ENCODE measurements around the gene ACOT8.

ACOT8 gene

DNA sequence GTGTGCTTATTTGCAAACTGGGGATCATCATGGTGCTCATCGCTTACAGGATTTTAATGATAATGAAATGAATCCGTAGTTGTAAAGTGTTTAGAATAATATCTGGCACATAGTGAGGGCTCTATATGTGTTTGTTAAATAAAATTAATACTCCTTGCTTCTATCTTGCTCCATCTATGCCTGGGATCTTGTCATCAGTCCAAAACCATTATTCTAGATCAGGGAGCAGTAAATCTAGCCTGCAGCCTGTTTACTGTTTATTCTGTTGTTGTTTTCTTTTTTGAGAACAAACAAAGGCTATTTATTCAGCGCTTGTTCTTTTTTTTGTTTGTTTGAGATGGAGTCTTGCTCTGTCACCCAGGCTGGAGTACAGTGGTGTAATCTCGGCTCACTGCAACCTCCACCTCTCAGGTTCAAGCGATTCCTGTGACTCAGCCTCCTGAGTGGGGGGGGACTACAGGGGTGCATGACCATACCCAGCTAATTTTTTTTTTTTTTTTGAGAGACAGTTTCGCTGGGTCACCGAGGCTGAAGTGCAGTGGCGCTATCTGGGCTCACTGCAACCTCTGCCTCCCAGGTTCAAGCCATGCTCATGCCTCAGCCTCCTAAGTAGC is 8.1 kb downstream of the ACOT8 start:
- Histone ChIP-seq H3K27me3 (ENCODE audit: low read depth, low read length) (no peaks in the 10 kb centered on the region), H3K36me3 (ENCODE audit: control insufficient read depth in 1 of 2, insufficient read depth in 2 of 2, low read length in 2 of 2) (peaks cover 32 to 34% of the 10 kb centered on the region in 2 donors), H3K4me3 (ENCODE audit: low read depth in 1 of 2, low read length in 2 of 2) (no peak overlapping the region), H3K4me1 (ENCODE audit: control insufficient read depth in 1 of 2, insufficient read depth in 2 of 2, low read length in 2 of 2) (peaks cover 0 to 3% of the 10 kb centered on the region in 2 donors), H3K27ac (ENCODE audit: low read length) (no peak overlapping the region), H3K9me3 (ENCODE audit: control insufficient read depth in 1 of 2, low read length in 2 of 2) (no peaks in the 10 kb centered on the region)

DNA sequence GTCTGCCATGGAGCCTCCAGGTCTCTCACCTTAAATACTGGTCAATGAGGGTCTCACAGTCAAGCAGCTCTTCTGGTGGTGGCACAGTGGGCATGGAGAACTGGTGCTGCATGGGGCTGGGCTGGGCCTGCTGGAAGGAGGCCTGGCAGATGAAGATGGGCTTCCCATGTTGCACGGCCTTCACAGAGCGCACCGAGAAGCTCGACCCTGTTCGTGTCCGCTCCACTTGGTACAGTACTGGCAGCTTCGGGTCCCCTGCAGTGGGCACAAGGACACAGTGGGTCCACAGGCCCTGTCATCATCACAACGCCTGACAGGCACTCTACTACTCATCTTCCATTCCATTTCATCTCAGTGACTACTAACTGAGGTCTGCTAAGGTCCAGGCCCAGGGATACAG is 8.8 kb downstream of the ACOT8 start:
- peaks cover 33 to 37% of the 10 kb centered on the region in 2 donors for H3K36me3 ChIP-seq (ENCODE audit: control insufficient read depth in 1 of 2, insufficient read depth in 2 of 2, low read length in 2 of 2)
- no peaks in the 10 kb centered on the region for H3K27me3 ChIP-seq (ENCODE audit: low read depth, low read length)
- H3K4me1 ChIP-seq (ENCODE audit: control insufficient read depth in 1 of 2, insufficient read depth in 2 of 2, low read length in 2 of 2), result peaks cover 0 to 10% of the 10 kb centered on the region in 2 donors

DNA sequence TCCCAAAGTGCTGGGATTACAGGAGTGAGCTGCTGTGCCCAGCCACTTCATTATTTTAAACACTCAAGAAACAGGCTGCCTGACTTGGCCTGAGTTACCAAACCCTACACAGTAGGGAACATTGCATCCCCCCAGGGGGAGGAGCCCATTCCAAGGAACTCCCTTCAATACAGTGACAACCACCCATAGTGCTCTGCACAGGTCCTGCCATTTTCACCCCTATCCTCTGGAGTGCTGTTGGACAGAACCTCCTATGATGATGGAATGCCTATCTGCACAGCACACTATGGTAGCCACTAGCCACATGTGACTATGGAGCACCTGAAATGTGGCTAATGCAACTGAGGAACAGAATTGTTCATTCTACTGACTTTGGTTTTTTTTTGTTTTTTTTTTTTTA is 11.7 kb downstream of the ACOT8 start:
- H3K27me3 ChIP-seq (ENCODE audit: low read depth, low read length), result no peaks in the 10 kb centered on the region
- H3K4me3 ChIP-seq (ENCODE audit: low read depth in 1 of 2, low read length in 2 of 2), result no peak overlapping the region
- H3K9me3 ChIP-seq (ENCODE audit: control insufficient read depth in 1 of 2, low read length in 2 of 2), result no peaks in the 10 kb centered on the region
- no peak overlapping the region for H3K27ac ChIP-seq (ENCODE audit: low read length)
- peaks cover 6 to 32% of the 10 kb centered on the region in 2 donors for H3K4me1 ChIP-seq (ENCODE audit: control insufficient read depth in 1 of 2, insufficient read depth in 2 of 2, low read length in 2 of 2)
- H3K36me3 ChIP-seq (ENCODE audit: control insufficient read depth in 1 of 2, insufficient read depth in 2 of 2, low read length in 2 of 2), result peaks cover 36 to 53% of the 10 kb centered on the region in 2 donors

More for the DNA sequence above, 8.8 kb downstream of the ACOT8 start:
- Histone ChIP-seq H3K4me3 (ENCODE audit: low read depth in 1 of 2, low read length in 2 of 2) (no peak overlapping the region), H3K27ac (ENCODE audit: low read length) (no peak overlapping the region), H3K9me3 (ENCODE audit: control insufficient read depth in 1 of 2, low read length in 2 of 2) (no peaks in the 10 kb centered on the region)

DNA sequence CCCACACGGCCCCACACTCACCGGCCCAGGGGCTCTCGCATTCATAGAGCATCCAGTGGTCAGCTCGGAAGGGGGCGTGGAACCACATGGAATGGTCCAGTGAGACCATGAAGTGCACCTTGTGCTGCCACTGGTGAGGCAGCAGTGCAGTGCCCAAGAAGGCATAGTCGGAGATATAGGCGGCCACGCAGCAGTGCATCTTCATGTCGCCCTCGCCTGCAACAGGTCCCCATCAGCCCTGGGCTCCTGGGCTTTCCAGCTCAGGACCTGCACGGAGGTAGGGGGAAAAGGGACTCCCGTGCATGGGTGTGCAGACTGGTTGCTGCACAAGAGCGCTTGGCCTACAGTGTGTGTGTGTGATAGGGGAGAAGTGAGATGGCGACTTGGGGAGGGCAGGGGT is 13.7 kb downstream of the ACOT8 start:
- H3K36me3 ChIP-seq (ENCODE audit: control insufficient read depth in 1 of 2, insufficient read depth in 2 of 2, low read length in 2 of 2), result peaks cover 39 to 58% of the 10 kb centered on the region in 2 donors
- no peak overlapping the region for H3K27ac ChIP-seq (ENCODE audit: low read length)
- peaks cover 6 to 32% of the 10 kb centered on the region in 2 donors for H3K4me1 ChIP-seq (ENCODE audit: control insufficient read depth in 1 of 2, insufficient read depth in 2 of 2, low read length in 2 of 2)
- H3K9me3 ChIP-seq (ENCODE audit: control insufficient read depth in 1 of 2, low read length in 2 of 2), result no peaks in the 10 kb centered on the region
- no peak overlapping the region for H3K4me3 ChIP-seq (ENCODE audit: low read depth in 1 of 2, low read length in 2 of 2)
- H3K27me3 ChIP-seq (ENCODE audit: low read depth, low read length), result no peaks in the 10 kb centered on the region

DNA sequence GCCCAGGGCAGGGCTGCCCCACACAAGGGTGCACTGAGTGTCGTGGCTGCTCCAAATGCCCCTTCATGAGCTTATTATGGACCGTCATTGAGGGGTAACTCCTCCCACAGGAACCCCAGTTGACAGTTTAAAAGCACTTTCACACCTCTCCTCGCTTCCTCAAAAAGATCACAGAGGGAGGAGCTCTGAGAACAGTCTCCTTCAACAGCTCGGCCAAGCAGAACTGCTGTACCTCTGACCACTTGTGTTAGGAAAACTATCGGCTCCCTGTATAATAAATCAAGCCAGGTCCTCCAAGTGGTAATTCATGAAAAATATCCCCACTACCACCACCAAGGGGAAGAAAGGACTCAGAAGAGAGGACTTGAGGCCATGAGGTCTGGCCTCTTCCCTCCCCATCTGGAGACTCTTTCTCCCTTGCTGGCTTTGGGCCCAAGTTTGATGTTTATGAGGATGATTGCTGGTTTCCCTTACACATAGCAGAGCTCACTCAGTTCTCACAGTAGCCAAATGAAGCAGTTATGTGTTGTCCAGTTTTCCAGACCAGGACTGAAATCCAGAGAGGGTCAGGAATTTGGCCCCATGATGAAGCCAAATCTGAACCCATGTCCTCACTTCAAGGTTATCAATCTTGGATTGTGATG is 14.9 kb downstream of the ACOT8 start:
- H3K4me3 ChIP-seq (ENCODE audit: low read depth in 1 of 2, low read length in 2 of 2), result no peak overlapping the region
- H3K27ac ChIP-seq (ENCODE audit: low read length), result peak overlapping the region; percentile 50
- peaks cover 6 to 32% of the 10 kb centered on the region in 2 donors for H3K4me1 ChIP-seq (ENCODE audit: control insufficient read depth in 1 of 2, insufficient read depth in 2 of 2, low read length in 2 of 2)
- H3K9me3 ChIP-seq (ENCODE audit: control insufficient read depth in 1 of 2, low read length in 2 of 2), result no peaks in the 10 kb centered on the region
- peaks cover 39 to 55% of the 10 kb centered on the region in 2 donors for H3K36me3 ChIP-seq (ENCODE audit: control insufficient read depth in 1 of 2, insufficient read depth in 2 of 2, low read length in 2 of 2)
- no peaks in the 10 kb centered on the region for H3K27me3 ChIP-seq (ENCODE audit: low read depth, low read length)

- Histone ChIP-seq H3K27ac (ENCODE audit: low read length) (no peak overlapping the region), H3K36me3 (ENCODE audit: control insufficient read depth in 1 of 2, insufficient read depth in 2 of 2, low read length in 2 of 2) (peaks cover 39 to 55% of the 10 kb centered on the region in 2 donors), H3K27me3 (ENCODE audit: low read depth, low read length) (no peaks in the 10 kb centered on the region), H3K4me3 (ENCODE audit: low read depth in 1 of 2, low read length in 2 of 2) (no peak overlapping the region), H3K9me3 (ENCODE audit: control insufficient read depth in 1 of 2, low read length in 2 of 2) (no peaks in the 10 kb centered on the region), H3K4me1 (ENCODE audit: control insufficient read depth in 1 of 2, insufficient read depth in 2 of 2, low read length in 2 of 2) (peaks cover 6 to 38% of the 10 kb centered on the region in 2 donors)
Measured at GRCh38 chr20:45841407-45842129, 15.6 kb downstream of the ACOT8 start.

- peaks cover 34 to 55% of the 10 kb centered on the region in 2 donors for H3K36me3 ChIP-seq (ENCODE audit: control insufficient read depth in 1 of 2, insufficient read depth in 2 of 2, low read length in 2 of 2)
- H3K4me1 ChIP-seq (ENCODE audit: control insufficient read depth in 1 of 2, insufficient read depth in 2 of 2, low read length in 2 of 2), result peaks cover 6 to 44% of the 10 kb centered on the region in 2 donors
- no peak overlapping the region for H3K4me3 ChIP-seq (ENCODE audit: low read depth in 1 of 2, low read length in 2 of 2)
- H3K27me3 ChIP-seq (ENCODE audit: low read depth, low read length), result no peaks in the 10 kb centered on the region
- no peaks in the 10 kb centered on the region for H3K9me3 ChIP-seq (ENCODE audit: control insufficient read depth in 1 of 2, low read length in 2 of 2)
- H3K27ac ChIP-seq (ENCODE audit: low read length), result no peak overlapping the region
Measured at GRCh38 chr20:45840700-45841198, 16.4 kb downstream of the ACOT8 start.

GRCh38 chr20:45836841-45837240 is 20.4 kb downstream of the ACOT8 start:
- no peaks in the 10 kb centered on the region for H3K27me3 ChIP-seq (ENCODE audit: low read depth, low read length)
- H3K36me3 ChIP-seq (ENCODE audit: control insufficient read depth in 1 of 2, insufficient read depth in 2 of 2, low read length in 2 of 2), result peaks cover 7 to 29% of the 10 kb centered on the region in 2 donors
- peak overlapping the region in 1 of 2 donors; percentile 21 for H3K4me3 ChIP-seq (ENCODE audit: low read depth in 1 of 2, low read length in 2 of 2)
- H3K9me3 ChIP-seq (ENCODE audit: control insufficient read depth in 1 of 2, low read length in 2 of 2), result no peaks in the 10 kb centered on the region
- no peak overlapping the region for H3K27ac ChIP-seq (ENCODE audit: low read length)
- peaks cover 13 to 40% of the 10 kb centered on the region in 2 donors for H3K4me1 ChIP-seq (ENCODE audit: control insufficient read depth in 1 of 2, insufficient read depth in 2 of 2, low read length in 2 of 2)

DNA sequence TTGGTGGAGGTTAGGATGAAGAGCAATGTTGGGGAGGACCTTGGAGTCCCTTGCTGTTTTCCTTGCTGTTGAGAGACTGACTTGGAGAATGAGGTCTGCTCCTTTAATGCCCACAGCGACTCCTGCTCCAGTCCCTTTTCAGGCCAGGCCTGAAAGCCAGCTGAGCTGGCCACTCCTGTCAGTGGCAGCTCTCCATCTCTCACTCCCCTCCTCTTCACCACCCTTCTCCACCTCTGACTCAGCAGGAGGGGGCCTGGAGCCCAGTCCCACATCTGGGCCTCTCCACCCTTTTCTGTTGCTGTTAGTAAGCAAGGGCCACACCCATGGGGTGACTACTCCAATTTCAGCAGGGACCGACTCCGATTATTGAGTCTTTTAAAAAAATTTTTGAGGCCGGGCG is 21.4 kb downstream of the ACOT8 start:
- peak overlapping the region; percentile 68 for H3K27ac ChIP-seq (ENCODE audit: low read length)
- H3K4me3 ChIP-seq (ENCODE audit: low read depth in 1 of 2, low read length in 2 of 2), result peak overlapping the region; percentile 7 to 76
- peaks cover 13 to 33% of the 10 kb centered on the region in 2 donors for H3K4me1 ChIP-seq (ENCODE audit: control insufficient read depth in 1 of 2, insufficient read depth in 2 of 2, low read length in 2 of 2)
- no peaks in the 10 kb centered on the region for H3K9me3 ChIP-seq (ENCODE audit: control insufficient read depth in 1 of 2, low read length in 2 of 2)
- peaks cover 3 to 19% of the 10 kb centered on the region in 2 donors for H3K36me3 ChIP-seq (ENCODE audit: control insufficient read depth in 1 of 2, insufficient read depth in 2 of 2, low read length in 2 of 2)
- H3K27me3 ChIP-seq (ENCODE audit: low read depth, low read length), result no peaks in the 10 kb centered on the region

- peak overlapping the region; percentile 76 to 82 for H3K4me3 ChIP-seq (ENCODE audit: low read depth in 1 of 2, low read length in 2 of 2)
- peaks cover 13 to 33% of the 10 kb centered on the region in 2 donors for H3K4me1 ChIP-seq (ENCODE audit: control insufficient read depth in 1 of 2, insufficient read depth in 2 of 2, low read length in 2 of 2)
- H3K27ac ChIP-seq (ENCODE audit: low read length), result peak overlapping the region; percentile 68
Measured at GRCh38 chr20:45835329-45835765, 21.8 kb downstream of the ACOT8 start.

DNA sequence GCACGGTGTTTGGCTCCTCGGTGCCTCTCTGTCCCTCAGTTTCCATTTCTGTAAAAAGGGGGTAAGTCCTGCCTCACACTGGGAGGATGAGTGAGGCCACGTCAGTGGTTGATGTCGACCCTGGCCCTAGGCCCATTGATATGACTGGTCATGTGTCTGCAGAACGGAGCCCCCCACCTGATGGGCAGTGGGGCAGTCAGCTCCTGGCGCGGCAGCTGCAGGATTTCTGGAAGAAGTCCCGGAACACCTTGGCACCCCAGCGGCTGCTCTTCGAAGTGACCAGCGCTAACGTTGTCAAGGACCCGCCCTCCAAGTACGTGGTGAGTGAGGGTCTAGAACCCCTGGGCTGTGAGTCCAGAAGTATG is 22.4 kb downstream of the ACOT8 start:
- Histone ChIP-seq H3K9me3 (ENCODE audit: control insufficient read depth in 1 of 2, low read length in 2 of 2) (no peaks in the 10 kb centered on the region), H3K4me3 (ENCODE audit: low read depth in 1 of 2, low read length in 2 of 2) (peak overlapping the region; percentile 76 to 82), H3K4me1 (ENCODE audit: control insufficient read depth in 1 of 2, insufficient read depth in 2 of 2, low read length in 2 of 2) (peaks cover 13 to 33% of the 10 kb centered on the region in 2 donors), H3K27me3 (ENCODE audit: low read depth, low read length) (no peaks in the 10 kb centered on the region), H3K27ac (ENCODE audit: low read length) (peak overlapping the region; percentile 68), H3K36me3 (ENCODE audit: control insufficient read depth in 1 of 2, insufficient read depth in 2 of 2, low read length in 2 of 2) (peaks cover under 1 to 8% of the 10 kb centered on the region in 2 donors)

More at GRCh38 chr20:45835329-45835765, 21.8 kb downstream of the ACOT8 start:
- Histone ChIP-seq H3K36me3 (ENCODE audit: control insufficient read depth in 1 of 2, insufficient read depth in 2 of 2, low read length in 2 of 2) (peaks cover 3 to 14% of the 10 kb centered on the region in 2 donors), H3K9me3 (ENCODE audit: control insufficient read depth in 1 of 2, low read length in 2 of 2) (no peaks in the 10 kb centered on the region), H3K27me3 (ENCODE audit: low read depth, low read length) (no peaks in the 10 kb centered on the region)

All from muscle layer of duodenum (tissue), 2 donors.